NOMO-1 (cell line): ENCODE data around the gene MRPS21.
"Not testable (repeated sequence)": the region's sequence is repeated elsewhere in the genome, so short reads cannot be mapped to it uniquely, and the experiment has no call there.

Source experiments
- DNase-seq, 2 experiments: peaks; one replicate each; lab custom pipeline; 2025; ENCODE audit not compliant: unreplicated experiment in 2 of 2; lab: John Stamatoyannopoulos, UW

The MRPS21 gene

DNA sequence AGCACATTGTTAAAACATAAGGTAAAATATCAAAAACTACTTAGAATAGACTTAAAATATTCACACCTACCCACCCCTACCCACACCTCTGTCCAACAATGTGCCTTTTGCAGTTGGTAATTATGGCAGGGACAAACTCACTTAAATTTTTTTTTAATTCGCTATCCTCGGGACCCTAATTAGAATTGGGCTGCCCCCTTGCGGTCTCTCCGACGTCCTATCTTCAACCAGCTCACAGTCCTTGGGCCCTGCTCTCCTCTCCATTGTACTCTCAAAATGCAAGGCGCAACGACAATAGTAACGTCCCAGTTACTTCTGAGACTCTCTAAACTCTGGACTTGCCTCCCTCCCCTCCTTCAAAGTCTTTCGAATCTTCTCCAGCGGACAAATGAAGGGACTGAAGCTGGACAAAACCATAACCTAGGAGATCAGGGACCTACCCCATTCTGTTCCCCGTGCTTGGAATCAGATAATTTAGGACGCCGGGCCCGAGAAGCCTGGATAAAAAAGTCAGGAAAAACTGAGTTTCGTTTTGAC, 12.4 kb upstream of the MRPS21 start:
- peak; percentile 57 to 69 for DNase-seq

DNA sequence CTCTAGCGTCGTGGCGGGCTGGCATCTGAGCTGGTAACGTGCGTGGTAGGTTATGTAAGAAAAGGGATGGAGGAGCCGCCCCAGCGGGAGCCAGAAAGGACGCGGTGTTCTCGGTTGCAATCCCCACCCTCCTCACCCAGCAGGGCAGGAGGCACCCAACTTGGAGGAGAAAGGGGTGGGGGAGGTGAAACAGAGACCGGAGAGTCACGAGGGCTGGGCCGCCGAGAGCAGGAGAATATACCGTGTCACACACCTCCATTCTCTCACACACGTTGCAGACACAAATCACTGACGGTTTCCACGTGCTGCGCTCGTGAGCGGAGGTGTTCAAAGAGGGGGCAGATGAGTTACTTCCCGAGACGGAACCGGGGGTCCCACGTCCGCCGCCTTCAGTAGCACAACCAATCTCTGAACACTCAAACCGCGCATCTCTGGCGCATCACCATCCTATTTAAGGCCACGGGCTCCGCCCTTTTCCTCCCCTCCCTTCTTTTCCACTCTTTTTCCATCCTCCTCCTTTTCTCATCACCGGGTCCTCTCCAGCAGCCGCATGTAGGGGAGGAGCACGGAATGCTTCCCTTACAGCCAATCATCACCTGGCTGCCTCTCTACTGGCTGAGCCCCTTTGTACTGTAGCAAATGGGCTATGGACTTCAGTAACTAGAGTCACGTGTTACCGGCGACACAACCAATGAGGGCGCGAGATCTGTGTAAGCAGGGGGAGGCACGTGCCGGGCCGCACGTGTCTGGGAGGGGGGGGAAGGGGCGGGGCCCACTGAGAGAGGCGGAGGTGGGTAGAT, 11.7 kb upstream of the MRPS21 start, which contains the start of gene CIART:
Gene CIART, plus strand, starts transcription at position 797 of the 800 bp plus-strand sequence. CDS start 714 bp downstream, outside the sequence.
- DNase-seq, result peak; percentile 57 to 78

DNA sequence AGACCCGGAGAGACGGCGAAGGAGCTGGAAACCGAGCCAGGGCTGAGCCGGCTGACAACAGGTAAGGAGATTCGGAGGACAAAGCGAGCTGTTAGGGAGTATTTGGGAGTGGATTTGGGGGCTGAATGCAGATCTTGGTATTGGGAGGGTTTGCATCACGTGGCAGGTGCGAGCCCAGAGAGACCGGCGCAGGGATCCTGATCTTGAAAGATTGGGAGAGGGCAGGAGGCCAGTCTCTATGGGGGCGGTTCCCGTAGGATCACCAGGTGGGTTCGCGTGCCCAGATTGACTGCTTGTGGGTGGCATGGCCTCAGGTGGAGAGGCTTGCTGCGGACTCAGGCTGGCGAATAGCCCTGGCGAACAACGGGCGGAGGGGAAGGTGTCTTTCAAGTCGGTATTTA, 11.1 kb upstream of the MRPS21 start:
- DNase-seq, result no peak

DNA sequence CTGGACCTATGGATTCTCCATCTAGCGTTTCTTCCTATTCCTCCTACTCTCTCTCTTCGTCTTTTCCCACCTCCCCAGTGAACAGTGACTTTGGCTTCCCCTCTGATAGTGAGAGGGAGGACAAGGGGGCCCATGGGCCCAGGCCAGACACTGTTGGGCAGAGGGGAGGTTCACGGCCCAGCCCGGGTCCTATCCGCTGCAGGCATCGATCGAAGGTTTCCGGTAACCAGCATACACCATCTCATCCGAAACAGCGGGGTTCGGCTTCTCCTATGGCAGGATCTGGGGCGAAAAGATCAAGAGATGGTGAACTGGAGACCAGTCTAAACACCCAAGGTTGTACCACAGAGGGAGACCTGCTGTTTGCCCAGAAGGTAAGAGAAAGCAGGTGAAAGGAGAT, 10.4 kb upstream of the MRPS21 start:
- no peak for DNase-seq

DNA sequence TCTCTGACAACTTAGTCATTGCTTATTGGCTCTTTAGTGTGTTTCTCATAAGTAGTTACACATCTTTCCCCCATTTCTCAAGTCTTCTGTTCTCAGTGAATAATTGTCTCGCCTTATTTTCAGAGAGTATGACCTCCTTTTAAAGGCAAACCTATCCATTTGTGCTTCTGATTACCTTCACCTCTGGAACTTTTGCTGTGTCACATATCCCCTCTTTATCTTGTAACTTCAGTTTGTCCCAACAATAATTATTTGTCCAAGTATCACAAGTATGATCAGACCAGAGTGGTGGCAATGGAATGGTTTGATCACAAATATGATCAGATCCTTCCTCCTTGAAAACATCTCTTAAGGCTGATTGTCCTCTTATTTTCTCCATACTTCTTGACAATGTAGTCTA, 5.3 kb upstream of the MRPS21 start:
- DNase-seq, result no peak

DNA sequence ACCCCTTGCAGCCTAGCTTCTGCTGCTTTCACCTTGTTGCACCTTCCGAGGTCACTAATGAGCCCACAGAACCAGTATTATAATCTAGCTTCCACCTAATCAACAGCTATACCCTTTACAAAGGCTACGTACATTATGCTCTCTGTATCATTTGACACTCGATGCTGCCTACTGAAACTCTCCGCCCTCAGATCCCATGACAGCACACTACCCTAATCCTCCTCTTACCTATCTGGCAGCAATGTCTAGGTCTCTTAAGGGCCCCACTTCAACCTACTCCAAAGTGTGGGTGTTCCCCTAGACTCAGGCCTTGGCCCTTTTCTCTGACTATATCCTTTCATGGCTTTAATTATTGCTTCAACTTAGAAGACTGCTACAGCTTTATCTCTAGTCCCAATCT, 4.8 kb upstream of the MRPS21 start:
- DNase-seq, result no peak

DNA sequence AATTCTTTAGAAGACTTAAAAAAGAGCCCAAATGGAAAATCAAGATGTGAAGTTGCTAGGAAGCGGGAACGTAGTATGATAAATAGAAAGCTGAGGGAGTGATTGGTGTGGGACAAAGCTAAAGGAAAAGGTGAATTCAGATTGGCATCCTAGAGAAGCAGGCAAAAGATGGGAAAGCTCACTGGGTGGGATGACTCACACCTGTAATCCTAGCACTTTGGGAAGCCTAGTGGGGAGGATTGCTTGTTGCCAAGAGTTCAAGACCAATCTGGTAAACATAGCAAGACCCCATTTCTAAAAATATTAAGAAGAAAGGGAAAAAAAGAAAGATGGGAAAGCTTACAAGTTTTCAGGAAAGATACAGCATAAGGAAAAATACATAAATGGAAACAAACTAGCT, 1.8 kb downstream of the MRPS21 start:
- DNase-seq, result no peak

DNA sequence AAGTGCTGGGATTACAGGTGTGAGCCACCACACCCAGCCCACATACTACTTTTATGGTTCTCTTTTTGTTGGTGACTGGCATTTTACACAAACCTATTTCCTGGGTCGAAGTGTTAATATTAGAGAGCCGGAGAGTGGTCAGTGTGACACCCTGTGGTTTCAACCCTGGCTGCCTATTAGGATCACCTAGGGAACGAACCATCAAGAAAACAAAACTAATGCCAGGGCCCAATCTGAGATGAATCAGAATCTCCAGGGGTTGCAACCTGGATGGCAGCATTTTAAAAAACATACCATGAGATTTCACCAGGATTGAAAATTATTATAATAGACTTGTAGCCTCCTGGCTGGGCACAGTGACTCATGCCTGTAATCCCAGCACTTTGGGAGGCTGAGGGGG, 6.1 kb downstream of the MRPS21 start:
- no peak for DNase-seq

DNA sequence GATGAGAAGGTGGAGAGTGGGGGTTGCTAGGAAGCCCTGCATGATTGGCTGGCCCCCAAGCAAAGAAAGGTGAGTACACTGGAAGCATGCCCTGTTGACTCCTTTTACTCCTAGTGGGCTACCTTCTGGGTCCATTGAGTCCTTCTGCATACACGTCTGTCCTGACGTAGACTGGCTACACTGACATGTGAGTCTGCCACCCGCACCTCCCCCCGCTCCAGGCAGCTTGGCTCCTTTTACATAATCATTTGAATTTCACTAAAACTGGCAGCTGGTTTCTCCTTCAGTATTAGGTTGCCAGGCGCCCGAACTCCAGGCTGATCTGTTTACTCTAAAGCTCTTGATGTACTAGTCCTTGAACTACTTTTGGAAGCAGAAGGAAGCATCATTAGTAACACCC, 8.7 kb downstream of the MRPS21 start:
- no peak for DNase-seq

DNA sequence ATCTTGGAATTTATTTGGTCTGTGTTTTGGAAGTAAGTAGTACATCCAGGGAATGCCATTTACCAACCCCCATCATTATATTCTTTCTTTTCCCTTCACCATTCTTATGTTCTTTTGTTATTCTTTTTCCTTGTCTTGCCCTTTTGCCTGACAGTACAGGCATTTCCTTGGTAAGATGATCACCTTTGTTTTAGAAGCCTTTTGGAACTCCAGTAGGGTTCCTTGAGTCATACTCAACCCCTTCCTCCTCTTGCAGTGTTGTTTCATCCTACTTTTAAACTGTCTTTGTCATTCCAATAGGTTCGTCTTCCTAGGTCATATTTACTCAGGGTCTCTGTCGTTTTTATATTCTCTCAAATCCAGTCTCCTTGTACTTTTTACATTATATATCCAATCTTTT, 9.2 kb downstream of the MRPS21 start:
- DNase-seq, result no peak

DNA sequence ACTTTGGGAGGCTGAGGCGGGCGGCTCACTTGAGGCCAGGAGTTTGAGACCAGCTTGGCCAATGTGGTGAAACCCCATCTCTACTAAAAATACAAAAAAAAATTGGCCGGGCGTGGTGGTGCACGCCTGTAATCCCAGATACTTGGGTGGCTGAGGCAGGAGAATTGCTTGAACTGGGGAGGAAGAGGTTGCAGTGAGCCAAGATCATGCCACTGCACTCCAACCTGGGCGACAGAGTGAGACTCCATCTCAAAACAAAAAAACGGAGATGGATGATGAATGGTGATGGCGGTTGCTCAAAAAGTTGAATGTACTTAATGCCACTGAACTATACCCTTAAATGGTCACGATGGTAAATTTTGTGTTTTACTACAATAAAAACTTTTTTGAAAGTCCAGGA, 14.9 kb downstream of the MRPS21 start:
- not testable (repeated sequence) for DNase-seq

DNA sequence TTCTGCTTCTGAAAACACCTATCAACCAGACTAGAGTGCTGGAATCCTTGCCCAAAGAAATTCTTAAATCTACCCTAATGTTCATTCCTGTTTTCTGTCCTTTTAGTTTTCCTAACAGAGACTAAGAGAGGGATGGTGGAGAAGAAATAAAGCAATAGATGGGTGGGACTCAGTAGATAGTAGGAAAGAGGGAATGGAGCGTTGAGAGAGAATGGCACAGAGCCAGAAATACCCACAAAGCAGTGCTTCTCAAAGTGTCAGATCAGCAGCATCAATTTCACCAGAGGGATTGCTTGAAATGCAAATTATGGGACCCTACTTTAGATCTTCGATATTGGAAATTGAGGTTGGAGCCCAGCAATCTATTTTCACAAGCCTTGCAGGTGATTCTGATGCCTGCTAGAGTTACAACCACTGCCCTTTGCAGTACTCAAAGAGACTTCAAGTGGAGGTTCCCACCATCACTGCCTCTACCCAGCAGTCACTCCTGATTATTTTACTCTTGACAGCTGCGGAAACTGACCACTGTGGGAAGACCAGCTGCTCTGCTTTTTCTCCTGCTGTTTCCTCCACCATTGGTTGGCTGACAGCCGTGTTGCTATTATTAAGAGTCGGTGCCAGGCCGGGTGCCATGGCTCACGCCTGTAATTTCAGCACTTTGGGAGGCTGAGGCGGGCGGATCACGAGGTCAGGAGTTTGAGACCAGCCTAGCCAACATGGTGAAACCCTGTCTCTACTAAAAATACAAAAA, 16.3 kb downstream of the MRPS21 start:
- no peak for DNase-seq

DNA sequence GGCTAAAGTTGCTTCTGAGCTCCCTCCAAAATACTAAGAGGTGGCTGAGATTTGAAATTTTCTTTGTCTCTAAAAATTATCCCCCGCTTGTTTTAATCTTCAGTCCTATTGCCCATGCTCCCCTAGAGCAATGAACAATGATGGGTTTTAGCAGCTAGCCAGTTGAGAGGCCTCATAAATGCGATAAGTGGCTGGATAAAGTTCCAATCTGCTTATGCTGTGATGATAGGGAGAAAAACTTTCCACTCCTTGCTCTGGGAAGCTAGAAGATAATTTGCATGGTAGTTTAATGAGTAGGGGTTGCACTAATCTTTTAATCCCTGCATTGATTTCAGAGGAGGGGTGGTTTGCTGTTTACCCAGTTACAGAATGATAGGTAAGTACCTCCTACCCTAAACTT, 18.1 kb downstream of the MRPS21 start:
- DNase-seq, result no peak

DNA sequence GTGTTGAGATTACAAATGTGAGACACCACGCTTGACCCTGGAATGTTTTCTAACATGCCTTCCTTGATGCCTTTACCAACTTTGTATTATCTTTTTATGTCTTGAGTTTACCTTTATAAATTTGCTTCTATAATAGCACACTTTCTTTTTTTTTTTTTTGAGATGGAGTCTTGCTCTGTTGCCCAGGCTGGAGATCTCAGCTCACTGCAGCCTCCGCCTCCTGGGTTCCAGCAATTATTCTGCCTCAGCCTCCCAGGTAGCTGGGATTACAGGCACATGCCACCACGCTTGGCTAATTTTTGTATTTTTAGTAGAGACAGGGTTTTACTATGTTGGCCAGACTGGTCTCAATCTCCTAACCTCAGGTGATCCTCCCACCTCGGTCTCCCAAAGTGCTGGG, 21.0 kb downstream of the MRPS21 start:
- DNase-seq, result not testable (repeated sequence)

DNA sequence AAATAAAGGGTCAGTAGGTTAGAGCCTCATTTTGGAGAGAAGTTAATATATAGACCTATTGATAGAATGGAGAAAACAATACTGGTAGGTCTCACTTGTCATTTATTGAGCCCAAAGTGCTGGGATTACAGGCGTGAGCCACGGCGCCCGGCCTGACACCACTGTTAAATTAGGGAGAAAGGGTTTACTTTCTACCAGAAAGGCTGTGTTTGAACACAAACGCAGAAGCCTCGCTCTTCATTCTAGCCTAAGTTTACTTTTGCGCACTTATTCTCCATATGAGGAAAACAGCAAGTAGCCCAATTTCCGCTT, 27.0 kb downstream of the MRPS21 start:
- no peak for DNase-seq

DNA sequence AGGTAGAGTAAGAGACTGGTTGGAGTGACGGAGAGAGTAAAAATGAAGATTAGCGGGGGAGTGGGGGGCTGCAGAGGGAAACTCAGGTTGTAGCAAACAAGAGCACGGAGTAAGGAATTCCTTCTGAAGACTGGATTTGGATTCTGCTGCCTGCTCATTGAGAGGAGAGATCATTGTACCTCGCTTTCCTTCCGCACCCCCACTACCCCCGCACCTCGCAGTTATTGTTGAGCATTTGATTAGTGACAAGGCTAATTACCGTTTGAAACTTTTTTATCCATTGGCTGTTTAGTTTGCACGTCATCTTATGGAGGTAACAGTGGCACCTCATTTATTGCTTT, 28.1 kb downstream of the MRPS21 start:
- peak in 1 of 2 experiments; percentile 34 for DNase-seq

DNA sequence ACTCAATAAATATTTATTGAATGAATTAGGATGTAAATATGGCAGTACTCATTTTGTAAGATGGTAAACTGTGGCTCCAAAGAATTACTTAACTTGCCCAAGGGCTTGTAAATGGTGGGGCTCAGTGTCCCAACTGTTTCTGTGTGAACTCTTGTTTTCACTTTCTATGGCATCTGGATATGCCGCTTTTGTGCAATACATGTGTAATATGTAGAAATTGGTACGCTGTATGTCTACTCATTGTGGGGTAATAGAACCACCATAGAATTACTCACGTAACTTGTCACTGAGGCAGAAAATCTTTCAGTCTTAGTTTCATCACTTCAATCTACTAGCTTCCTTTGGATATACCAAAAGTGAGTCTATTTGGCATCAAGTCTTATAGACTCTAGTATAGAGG, 28.6 kb downstream of the MRPS21 start:
- DNase-seq, result peak; percentile 82 to 95

DNA sequence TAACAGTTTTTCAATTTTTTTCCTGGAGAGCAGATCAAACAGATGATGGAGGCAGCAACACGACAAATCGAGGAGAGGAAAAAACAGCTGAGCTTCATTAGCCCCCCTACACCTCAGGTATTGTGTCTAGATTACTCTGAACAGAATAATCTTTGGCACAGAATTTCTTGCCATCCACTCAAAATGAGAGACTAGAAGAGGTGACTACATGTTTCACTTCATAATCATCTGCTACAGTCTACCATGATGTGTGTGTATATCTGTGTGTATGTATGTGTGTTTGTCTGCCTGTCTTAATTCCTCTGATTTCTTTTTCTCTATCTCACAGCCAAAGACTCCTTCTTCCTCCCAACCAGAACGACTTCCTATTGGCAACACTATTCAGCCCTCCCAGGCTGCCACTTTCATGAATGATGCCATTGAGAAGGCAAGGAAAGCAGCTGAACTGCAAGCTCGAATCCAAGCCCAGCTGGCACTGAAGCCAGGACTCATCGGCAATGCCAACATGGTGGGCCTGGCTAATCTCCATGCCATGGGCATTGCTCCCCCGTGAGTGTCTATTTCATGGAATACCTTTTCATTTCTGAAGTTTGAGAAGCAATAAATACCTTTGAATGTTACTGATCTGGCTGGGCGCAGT, 39.1 kb downstream of the MRPS21 start:
- no peak for DNase-seq

DNA sequence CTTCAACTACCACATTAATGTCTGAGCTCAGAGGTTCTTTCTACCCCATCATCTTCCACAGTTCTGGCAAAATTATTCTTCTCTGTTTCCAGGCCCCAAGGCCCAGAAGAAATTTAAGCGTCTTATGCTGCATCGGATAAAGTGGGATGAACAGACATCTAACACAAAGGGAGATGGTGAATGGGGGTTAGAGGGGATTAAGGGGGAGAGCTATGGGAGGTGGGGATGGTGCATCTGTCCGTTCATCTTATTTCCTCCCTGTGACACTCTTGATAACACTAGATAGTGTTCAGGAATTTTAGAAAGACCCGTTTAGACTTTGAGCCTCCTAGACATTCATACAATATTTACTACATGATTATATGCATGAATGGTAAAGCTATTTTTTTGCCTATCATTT, 52.7 kb downstream of the MRPS21 start:
- no peak for DNase-seq

DNA sequence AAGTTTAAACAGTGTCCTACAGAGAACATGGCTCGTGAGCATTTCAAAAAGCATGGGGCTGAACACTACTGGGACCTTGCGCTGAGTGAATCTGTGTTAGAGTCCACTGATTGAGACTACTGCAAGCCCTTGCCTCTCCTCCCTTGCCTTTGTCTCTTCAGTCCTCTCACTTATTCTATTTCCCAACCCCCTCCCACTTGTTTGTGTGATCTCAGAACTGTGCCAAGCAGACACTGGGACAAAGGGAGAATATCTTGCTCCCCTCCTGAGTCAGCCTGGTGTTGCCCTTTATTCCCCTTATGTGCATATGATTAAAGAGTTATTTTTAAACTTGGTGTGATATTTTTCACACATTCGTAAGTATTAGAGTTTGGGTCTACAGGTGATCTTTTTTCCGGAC, 59.2 kb downstream of the MRPS21 start:
- DNase-seq, result no peak
